ENCODE data around the gene PAX2.

The PAX2 gene

GRCh38 chr10:100874702-100875483 is 129.5 kb downstream of the PAX2 start:
- DNase-seq: no peak

- no peak for DNase-seq
Observed at GRCh38 chr10:100875484-100876166, 130.2 kb downstream of the PAX2 start.

- DNase-seq: no peak
Observed at GRCh38 chr10:100876585-100877460, 131.4 kb downstream of the PAX2 start.

GRCh38 chr10:100877461-100877850 is 132.1 kb downstream of the PAX2 start:
- no peak for DNase-seq

GRCh38 chr10:100878291-100878910 is 133.0 kb downstream of the PAX2 start:
- DNase-seq: peak in 45 of 51 donors; percentile 9 to 81 (median 42)
